ENCODE measurements around the gene PIK3CD. TPM values are rescaled to one million over a fixed set of nuclear protein-coding genes. Genes with fewer than 3 reads are reported as not detected.

The PIK3CD gene
- polyA plus RNA-seq, 1 donor from 2014 or later, result 4.2 TPM

GRCh38 chr1:9732123-9732971 lies 80.8 kb downstream of the PIK3CD start:
- no peaks in the 10 kb centered on the region for H3K9me2 ChIP-seq (ENCODE audit: insufficient read depth, low read length)
- no peaks in the 10 kb centered on the region for H3K79me2 ChIP-seq (replicated peaks; ENCODE audit: insufficient read depth, low read length)
- H4K20me1 ChIP-seq (ENCODE audit: insufficient read depth), result no peaks in the 10 kb centered on the region
- no peak overlapping the region for H3K4me3 ChIP-seq (ENCODE audit: low read length)
- no peaks in the 10 kb centered on the region for H3K9me3 ChIP-seq (ENCODE audit: low read length)
- H3K27me3 ChIP-seq (ENCODE audit: insufficient read depth, low read depth, low read length), result no peaks in the 10 kb centered on the region
- no peak overlapping the region for H3K27ac ChIP-seq (ENCODE audit: low read length)
- H3K36me3 ChIP-seq (ENCODE audit: insufficient read depth, low read length), result no peaks in the 10 kb centered on the region
- no peak overlapping the region for H3K9ac ChIP-seq (ENCODE audit: low read length)
- H2AFZ ChIP-seq (ENCODE audit: low read depth, low read length), result no peak overlapping the region
- TF ChIP-seq POLR2AphosphoS5 (IDR thresholded peaks at IDR 0.05) (no peak), RAD21 (conservative IDR thresholded peaks at IDR 0.05) (no peak)
- no peak overlapping the region for H3K4me2 ChIP-seq (ENCODE audit: low read length)
- H3F3A ChIP-seq (ENCODE audit: insufficient read depth, low read length, poor library complexity, severe bottlenecking), result no peaks in the 10 kb centered on the region

- no peaks in the 10 kb centered on the region for H3K9me2 ChIP-seq (ENCODE audit: insufficient read depth, low read length)
- H3K36me3 ChIP-seq (ENCODE audit: insufficient read depth, low read length), result no peaks in the 10 kb centered on the region
- no peaks in the 10 kb centered on the region for H4K20me1 ChIP-seq (ENCODE audit: insufficient read depth)
- no peak for TF ChIP-seq EP300 (conservative IDR thresholded peaks at IDR 0.05; ENCODE audit: poor library complexity, severe bottlenecking)
- TF ChIP-seq REST (IDR thresholded peaks at IDR 0.05; ENCODE audit: borderline replicate concordance), result no peak
- no peak for TF ChIP-seq SMC3 (conservative IDR thresholded peaks at IDR 0.05; ENCODE audit: poor library complexity)
- no peak for TF ChIP-seq TAF1 (IDR thresholded peaks at IDR 0.05; ENCODE audit: low read depth)
- no peak for TF ChIP-seq CTCF (IDR thresholded peaks at IDR 0.05; ENCODE audit: poor library complexity, severe bottlenecking)
- no peak overlapping the region for H3K4me2 ChIP-seq (ENCODE audit: low read length)
- H3K9ac ChIP-seq (ENCODE audit: low read length), result no peak overlapping the region
- no peak overlapping the region for H3K4me3 ChIP-seq (ENCODE audit: low read length)
- no peaks in the 10 kb centered on the region for H3F3A ChIP-seq (ENCODE audit: insufficient read depth, low read length, poor library complexity, severe bottlenecking)
- H3K9me3 ChIP-seq (ENCODE audit: low read length), result no peaks in the 10 kb centered on the region
- H3K27me3 ChIP-seq (ENCODE audit: insufficient read depth, low read depth, low read length), result no peaks in the 10 kb centered on the region
- no peak overlapping the region for H3K27ac ChIP-seq (ENCODE audit: low read length)
- no peaks in the 10 kb centered on the region for H3K79me2 ChIP-seq (replicated peaks; ENCODE audit: insufficient read depth, low read length)
- no peak overlapping the region for H2AFZ ChIP-seq (ENCODE audit: low read depth, low read length)
Observed at GRCh38 chr1:9733160-9733789, 81.7 kb downstream of the PIK3CD start.

- no peaks in the 10 kb centered on the region for H4K20me1 ChIP-seq (ENCODE audit: insufficient read depth)
- H3K9me3 ChIP-seq (ENCODE audit: low read length), result no peaks in the 10 kb centered on the region
- H3K9ac ChIP-seq (ENCODE audit: low read length), result no peak overlapping the region
- no peaks in the 10 kb centered on the region for H3K9me2 ChIP-seq (ENCODE audit: insufficient read depth, low read length)
- H3K36me3 ChIP-seq (ENCODE audit: insufficient read depth, low read length), result peaks cover 3% of the 10 kb centered on the region
- H3K27me3 ChIP-seq (ENCODE audit: insufficient read depth, low read depth, low read length), result no peaks in the 10 kb centered on the region
- H3K79me2 ChIP-seq (replicated peaks; ENCODE audit: insufficient read depth, low read length), result no peaks in the 10 kb centered on the region
- H3K4me2 ChIP-seq (ENCODE audit: low read length), result no peak overlapping the region
- H3F3A ChIP-seq (ENCODE audit: insufficient read depth, low read length, poor library complexity, severe bottlenecking), result no peaks in the 10 kb centered on the region
- no peak overlapping the region for H2AFZ ChIP-seq (ENCODE audit: low read depth, low read length)
- no peak overlapping the region for H3K27ac ChIP-seq (ENCODE audit: low read length)
- no peak overlapping the region for H3K4me3 ChIP-seq (ENCODE audit: low read length)
- TF ChIP-seq EP300 (conservative IDR thresholded peaks at IDR 0.05; ENCODE audit: poor library complexity, severe bottlenecking) (no peak), POLR2AphosphoS5 (IDR thresholded peaks at IDR 0.05) (no peak), RAD21 (conservative IDR thresholded peaks at IDR 0.05) (no peak), CTCF (IDR thresholded peaks at IDR 0.05; ENCODE audit: poor library complexity, severe bottlenecking) (no peak), TAF1 (IDR thresholded peaks at IDR 0.05; ENCODE audit: low read depth) (no peak), MXI1 (conservative IDR thresholded peaks at IDR 0.05; ENCODE audit: poor library complexity, severe bottlenecking) (no peak), REST (IDR thresholded peaks at IDR 0.05; ENCODE audit: borderline replicate concordance) (no peak), SMC3 (conservative IDR thresholded peaks at IDR 0.05; ENCODE audit: poor library complexity) (no peak)
Observed at GRCh38 chr1:9735800-9736199, 84.3 kb downstream of the PIK3CD start.
